Hepatocyte (in vitro differentiated cells): ENCODE data around the gene LY6G5B. TPM values are rescaled to one million over a fixed set of nuclear protein-coding genes. Genes with fewer than 3 reads are reported as not detected.

Experiments
- DNase-seq: peaks from one replicate; pipeline ENCODE4 v3.0.0-alpha.2; 2016; ENCODE audit warnings: low spot score
- H2AFZ ChIP-seq: fragments of 200-600 bp; sonication (generic); 2 replicates; pipeline ENCODE4 v1.6.0; 2016; ENCODE audit warnings: antibody characterized with exemption, mild to moderate bottlenecking
- H3K27ac ChIP-seq: fragments of 200-600 bp; sonication (generic); 2 replicates; pipeline ENCODE4 v1.5.1; 2016; ENCODE audit warnings: mild to moderate bottlenecking
- H3K27me3 ChIP-seq: fragments of 200-600 bp; sonication (generic); 2 replicates; pipeline ENCODE4 v1.6.1; 2016
- H3K36me3 ChIP-seq: fragments of 200-600 bp; sonication (generic); replicated peaks from 2 replicates; pipeline ENCODE4 v1.5.1; 2016; ENCODE audit warnings: low read depth; ENCODE audit not compliant: insufficient read depth
- H3K4me1 ChIP-seq: fragments of 200-600 bp; sonication (generic); 2 replicates; pipeline ENCODE4 v1.5.1; 2016; ENCODE audit warnings: mild to moderate bottlenecking, moderate library complexity; ENCODE audit not compliant: insufficient read depth
- H3K4me2 ChIP-seq: fragments of 200-600 bp; sonication (generic); 2 replicates; pipeline ENCODE4 v1.6.0; 2016
- H3K4me3 ChIP-seq: fragments of 200-600 bp; sonication (generic); 2 replicates; pipeline ENCODE4 v1.5.1; 2016; ENCODE audit warnings: mild to moderate bottlenecking
- H3K79me2 ChIP-seq: fragments of 200-600 bp; sonication (generic); 2 replicates; pipeline ENCODE4 v1.6.0; 2017; ENCODE audit warnings: mild to moderate bottlenecking
- H3K9me2 ChIP-seq: fragments of 200-600 bp; sonication (generic); replicated peaks from 2 replicates; pipeline ENCODE4 v1.6.0; 2017; ENCODE audit warnings: mild to moderate bottlenecking; ENCODE audit not compliant: insufficient read depth
- H3K9me3 ChIP-seq: fragments of 200-600 bp; sonication (generic); 2 replicates; pipeline ENCODE4 v1.5.1; 2016; ENCODE audit warnings: low read depth, mild to moderate bottlenecking
- H4K20me1 ChIP-seq: fragments of 200-600 bp; sonication (generic); 2 replicates; pipeline ENCODE4 v1.6.0; 2016; ENCODE audit warnings: mild to moderate bottlenecking; ENCODE audit not compliant: insufficient read depth, poor library complexity, severe bottlenecking
- CTCF ChIP-seq: fragments of 200-600 bp; sonication (generic); IDR thresholded peaks from 2 replicates; pipeline ENCODE4 v1.5.1; 2016; ENCODE audit warnings: antibody characterized with exemption, mild to moderate bottlenecking; ENCODE audit not compliant: poor library complexity
- EZH2 ChIP-seq: fragments of 200-600 bp; sonication (generic); IDR thresholded peaks from 2 replicates; pipeline ENCODE4 v1.6.1; 2016; ENCODE audit warnings: antibody characterized with exemption, mild to moderate bottlenecking, borderline replicate concordance
- EZH2phosphoT487 ChIP-seq: fragments of 200-600 bp; sonication (generic); IDR thresholded peaks from one replicate; pipeline ENCODE4 v1.6.1; 2018; ENCODE audit warnings: antibody characterized with exemption, mild to moderate bottlenecking, low read depth, moderate library complexity; ENCODE audit not compliant: unreplicated experiment, severe bottlenecking
- WGBS: methylation state at CpG from one replicate; pipeline ENCODE4 v1.1.6; 2016; ENCODE audit warnings: low lambda C conversion rate; ENCODE audit errors: missing lambda C conversion rate; 5-methylcytosine and 5-hydroxymethylcytosine counted together
- polyA plus RNA-seq: library from polyadenylated mRNA; unstranded; fragments of >200 nt; fragmentation: Nextera tagmentation; extraction: Ambion mirVana; gene quantifications from 2 replicates; pipeline ENCODE4 v1.2.1, GENCODE V29; 2016
- total RNA-seq: library from RNA; depleted of rRNA; stranded (reverse); fragments of >200 nt; gene quantifications from 2 replicates; pipeline ENCODE4 v1.2.3, GENCODE V29; 2014

LY6G5B gene
- total and polyA plus RNA-seq, 2 experiments from 2014 or later: 5.3 to 14.9 TPM

GRCh38 chr6:31710523-31711219 lies 40.9 kb downstream of the LY6G5B start:
- no peak for DNase-seq
- Histone ChIP-seq H3K27me3 (no peaks in the 10 kb centered on the region), H4K20me1 (no peaks in the 10 kb centered on the region), H2AFZ (no peak overlapping the region), H3K79me2 (no peaks in the 10 kb centered on the region), H3K27ac (no peak overlapping the region), H3K9me2 (no peaks in the 10 kb centered on the region), H3K9me3 (no peaks in the 10 kb centered on the region), H3K36me3 (no peaks in the 10 kb centered on the region), H3K4me1 (peaks cover 24% of the 10 kb centered on the region), H3K4me3 (no peak overlapping the region), H3K4me2 (no peak overlapping the region)
- TF ChIP-seq EZH2phosphoT487: no peak
- no peak for TF ChIP-seq EZH2
- TF ChIP-seq CTCF: no peak
- 58% methylated on average over 4 of the region's 5 CpGs for WGBS

- no peaks in the 10 kb centered on the region for H3K36me3 ChIP-seq
- WGBS: 85% methylated on average over 8 of the region's 8 CpGs
- H4K20me1 ChIP-seq: no peaks in the 10 kb centered on the region
- H2AFZ ChIP-seq: no peak overlapping the region
- no peak overlapping the region for H3K4me2 ChIP-seq
- TF ChIP-seq EZH2phosphoT487 (no peak), EZH2 (no peak), CTCF (no peak)
- no peak overlapping the region for H3K4me3 ChIP-seq
- H3K9me2 ChIP-seq: no peaks in the 10 kb centered on the region
- H3K79me2 ChIP-seq: no peaks in the 10 kb centered on the region
- H3K27me3 ChIP-seq: no peaks in the 10 kb centered on the region
- no peak overlapping the region for H3K27ac ChIP-seq
- peaks cover 25% of the 10 kb centered on the region for H3K4me1 ChIP-seq
- DNase-seq: no peak
- no peaks in the 10 kb centered on the region for H3K9me3 ChIP-seq
Measured at GRCh38 chr6:31711233-31711632, 41.5 kb downstream of the LY6G5B start.

DNA sequence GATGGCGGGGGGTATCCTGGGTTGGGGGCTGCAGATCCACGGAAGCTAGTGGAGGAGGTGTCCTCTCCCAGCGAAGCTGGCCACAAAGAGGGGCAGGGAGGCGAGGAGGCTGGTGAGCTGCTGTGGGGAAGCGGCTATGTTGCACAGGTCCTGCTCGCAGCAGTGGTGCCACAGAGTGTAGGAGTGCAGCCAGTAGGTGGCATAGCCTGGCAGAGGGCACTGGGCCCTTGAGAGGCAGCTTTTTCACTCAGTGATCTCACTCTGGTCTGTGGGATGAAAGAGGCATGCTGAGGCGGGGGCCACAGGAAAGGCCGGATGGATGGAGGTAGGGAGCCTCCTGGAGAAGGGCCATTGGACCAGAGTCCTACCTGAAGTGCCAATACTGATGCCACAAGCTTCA lies 42.5 kb downstream of the LY6G5B start:
- TF ChIP-seq CTCF (no peak), EZH2 (no peak), EZH2phosphoT487 (no peak)
- H2AFZ ChIP-seq: no peak overlapping the region
- no peaks in the 10 kb centered on the region for H3K9me3 ChIP-seq
- no peaks in the 10 kb centered on the region for H4K20me1 ChIP-seq
- H3K36me3 ChIP-seq: no peaks in the 10 kb centered on the region
- no peaks in the 10 kb centered on the region for H3K9me2 ChIP-seq
- no peaks in the 10 kb centered on the region for H3K79me2 ChIP-seq
- H3K27me3 ChIP-seq: no peaks in the 10 kb centered on the region
- H3K27ac ChIP-seq: no peak overlapping the region
- no peak overlapping the region for H3K4me3 ChIP-seq
- no peak for DNase-seq
- WGBS: 93% methylated on average over 8 of the region's 8 CpGs
- H3K4me1 ChIP-seq: peaks cover 25% of the 10 kb centered on the region
- no peak overlapping the region for H3K4me2 ChIP-seq
